Measurements from ENCODE around the gene TMEM45A. TPM values are rescaled to one million over a fixed set of nuclear protein-coding genes. Genes with fewer than 3 reads are reported as not detected.
A peak's percentile ranks its signal among the peaks of the same experiment; 100 is the strongest.
"Not testable (repeated sequence)": the region's sequence is repeated elsewhere in the genome, so short reads cannot be mapped to it uniquely, and the experiment has no call there.

Gene TMEM45A
- total RNA-seq, 1 donor from 2014 or later, result 2.9 TPM

DNA sequence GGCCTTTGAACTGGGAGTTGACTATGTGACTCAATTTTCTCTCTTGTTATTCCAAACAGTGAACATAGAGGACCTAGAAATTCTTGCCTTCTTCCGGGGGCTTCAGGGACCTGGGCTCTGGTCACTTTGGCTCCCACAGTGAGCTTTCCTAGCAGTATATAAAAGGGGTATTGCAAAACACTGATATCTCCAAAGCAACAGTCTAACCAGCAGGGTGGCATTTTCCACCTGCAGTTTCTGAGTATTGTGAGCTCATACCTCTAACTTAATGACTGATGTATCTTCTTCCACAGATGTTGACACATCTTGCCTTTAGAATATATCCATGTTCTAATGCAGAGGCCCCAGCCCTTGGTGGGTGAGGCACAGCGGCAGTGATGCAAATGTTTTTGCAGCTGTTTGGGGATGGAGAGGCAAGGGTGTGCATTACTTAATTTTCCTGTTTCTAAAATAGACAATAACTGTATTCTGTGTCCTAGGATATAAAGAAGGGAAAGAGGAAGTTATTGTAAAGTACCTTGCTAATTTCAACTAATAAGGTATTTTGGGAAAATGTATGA lies 71.3 kb downstream of the TMEM45A start:
- no peak for FAIRE-seq
- DNase-seq (ENCODE audit: low spot score in 2 of 2), result no peak

DNA sequence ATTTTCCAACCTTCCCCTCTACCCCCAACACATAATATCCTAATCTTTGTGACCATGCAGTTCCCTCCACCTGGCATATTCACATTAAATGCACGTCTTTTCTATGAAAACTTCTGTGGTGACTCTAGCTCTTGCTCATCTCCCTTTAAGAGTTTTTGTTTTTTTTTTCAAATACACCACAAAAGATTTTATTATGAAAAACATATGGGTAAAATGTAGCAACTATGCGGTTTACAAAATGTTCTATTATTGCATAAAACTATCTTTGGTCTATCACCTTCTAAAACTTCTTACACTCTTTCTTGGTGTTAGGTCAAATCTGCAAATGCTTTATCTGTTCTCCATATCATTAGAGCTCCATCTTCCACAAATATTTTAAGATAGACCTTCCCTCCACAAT lies 78.4 kb downstream of the TMEM45A start:
- DNase-seq (ENCODE audit: low spot score in 2 of 2), result no peak
- no peak for FAIRE-seq

GRCh38 chr3:100574536-100574935 lies 82.1 kb downstream of the TMEM45A start:
- FAIRE-seq, result no peak
- DNase-seq (ENCODE audit: low spot score in 2 of 2), result no peak

DNA sequence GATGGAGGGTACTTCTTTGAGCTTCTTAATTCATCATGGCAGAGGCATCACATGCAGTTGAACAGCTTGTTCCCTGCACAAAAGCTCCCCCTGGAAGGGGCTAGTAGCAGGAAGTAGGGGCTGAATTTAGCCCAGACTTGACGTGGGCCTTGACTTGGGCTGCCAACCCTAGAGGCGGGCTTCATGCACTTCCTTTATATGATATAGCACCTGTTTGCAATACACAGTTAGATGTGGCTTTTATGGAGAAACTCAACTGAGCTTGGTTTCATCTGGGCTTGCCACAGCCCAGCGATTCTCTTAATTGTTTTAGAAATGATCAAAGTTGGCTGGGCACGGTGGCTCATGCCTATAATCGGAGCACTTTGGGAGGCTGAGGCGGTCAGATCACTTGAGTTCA lies 83.3 kb downstream of the TMEM45A start:
- FAIRE-seq, result no peak
- DNase-seq (ENCODE audit: low spot score in 2 of 2), result no peak

DNA sequence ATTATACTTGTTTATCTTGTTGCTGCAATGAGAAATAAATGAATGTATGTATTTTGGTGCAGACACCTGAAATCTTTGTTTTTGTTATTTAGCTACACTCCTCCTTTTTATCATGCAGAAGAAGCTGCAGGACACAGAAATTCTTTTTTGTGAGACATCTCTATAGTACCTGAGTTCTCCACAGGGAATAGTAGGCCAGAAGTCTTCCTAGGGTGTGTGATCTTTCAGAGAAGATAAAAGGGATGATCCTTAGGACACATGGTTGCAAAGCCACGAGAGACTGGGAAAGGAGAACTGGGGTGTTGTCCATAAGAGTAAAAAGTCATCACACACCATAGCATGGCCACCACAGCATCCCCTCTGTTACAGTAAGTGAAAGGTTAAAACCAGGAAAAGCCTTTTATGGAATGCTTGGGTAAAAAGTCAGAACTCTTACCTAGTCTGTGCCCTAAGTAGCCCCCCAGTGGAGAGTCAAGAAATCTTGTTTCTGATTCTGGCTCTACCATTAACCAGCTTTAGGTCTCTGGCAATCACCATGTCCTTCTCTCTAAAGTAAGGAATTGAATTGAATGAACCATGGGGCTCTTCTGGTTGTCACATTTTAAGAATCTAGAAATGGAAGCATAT lies 85.1 kb downstream of the TMEM45A start:
- DNase-seq (ENCODE audit: low spot score in 2 of 2) (no peak), FAIRE-seq (no peak)

DNA sequence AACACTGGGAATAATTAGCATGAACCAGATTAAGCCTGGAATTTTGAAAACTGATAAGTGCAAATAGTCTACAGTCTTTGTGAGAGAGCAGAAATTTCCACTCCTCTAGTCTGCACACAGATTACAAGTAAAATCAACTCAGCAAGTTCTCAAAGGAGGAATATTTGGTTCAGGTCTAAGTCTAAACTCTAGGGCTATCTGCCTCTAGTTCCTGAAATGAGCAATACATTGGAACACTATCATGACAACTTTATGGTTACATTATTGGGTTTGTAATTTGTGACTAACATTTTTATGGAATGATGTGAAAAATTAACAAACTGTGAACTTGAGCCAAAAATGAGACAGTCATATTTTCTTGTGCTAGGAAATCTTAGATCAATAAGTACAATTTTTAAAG lies 86.2 kb downstream of the TMEM45A start:
- FAIRE-seq (no peak), DNase-seq (ENCODE audit: low spot score in 2 of 2) (no peak)

GRCh38 chr3:100580147-100580546 lies 87.7 kb downstream of the TMEM45A start:
- no peak for DNase-seq (ENCODE audit: low spot score in 2 of 2)
- no peak for FAIRE-seq

- FAIRE-seq (no peak), DNase-seq (ENCODE audit: low spot score in 2 of 2) (no peak)
Measured at GRCh38 chr3:100581650-100582049, 89.2 kb downstream of the TMEM45A start.

- FAIRE-seq; DNase-seq (ENCODE audit: low spot score in 2 of 2): not testable (repeated sequence)
Measured at GRCh38 chr3:100582157-100582556, 89.7 kb downstream of the TMEM45A start.

- no peak for FAIRE-seq
Measured at GRCh38 chr3:100584101-100584660, 91.8 kb downstream of the TMEM45A start.

GRCh38 chr3:100586832-100587231 lies 94.4 kb downstream of the TMEM45A start:
- DNase-seq (ENCODE audit: low spot score in 2 of 2) (no peak), FAIRE-seq (no peak)

More at GRCh38 chr3:100584101-100584660, 91.8 kb downstream of the TMEM45A start:
- DNase-seq (ENCODE audit: low spot score in 2 of 2), result no peak

DNA sequence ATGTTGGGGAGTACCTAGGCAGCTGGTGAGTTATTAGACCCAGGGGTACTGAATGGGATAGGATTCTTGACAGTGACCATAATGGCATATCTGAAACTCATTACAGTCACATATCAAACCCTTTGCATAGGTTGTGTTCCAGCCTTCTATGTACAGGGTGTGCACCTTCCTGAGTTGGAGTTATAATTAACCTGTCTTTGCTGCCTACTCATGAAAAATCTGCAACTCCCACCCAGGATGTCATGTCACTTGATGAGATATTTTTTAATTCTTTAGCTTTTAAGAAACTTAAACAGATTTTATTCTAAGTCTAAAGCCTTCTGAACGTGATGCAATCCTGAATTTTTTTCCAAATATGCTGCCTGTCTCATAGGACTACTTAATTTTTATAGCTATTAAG lies 95.8 kb downstream of the TMEM45A start:
- FAIRE-seq (no peak), DNase-seq (ENCODE audit: low spot score in 2 of 2) (no peak)

DNA sequence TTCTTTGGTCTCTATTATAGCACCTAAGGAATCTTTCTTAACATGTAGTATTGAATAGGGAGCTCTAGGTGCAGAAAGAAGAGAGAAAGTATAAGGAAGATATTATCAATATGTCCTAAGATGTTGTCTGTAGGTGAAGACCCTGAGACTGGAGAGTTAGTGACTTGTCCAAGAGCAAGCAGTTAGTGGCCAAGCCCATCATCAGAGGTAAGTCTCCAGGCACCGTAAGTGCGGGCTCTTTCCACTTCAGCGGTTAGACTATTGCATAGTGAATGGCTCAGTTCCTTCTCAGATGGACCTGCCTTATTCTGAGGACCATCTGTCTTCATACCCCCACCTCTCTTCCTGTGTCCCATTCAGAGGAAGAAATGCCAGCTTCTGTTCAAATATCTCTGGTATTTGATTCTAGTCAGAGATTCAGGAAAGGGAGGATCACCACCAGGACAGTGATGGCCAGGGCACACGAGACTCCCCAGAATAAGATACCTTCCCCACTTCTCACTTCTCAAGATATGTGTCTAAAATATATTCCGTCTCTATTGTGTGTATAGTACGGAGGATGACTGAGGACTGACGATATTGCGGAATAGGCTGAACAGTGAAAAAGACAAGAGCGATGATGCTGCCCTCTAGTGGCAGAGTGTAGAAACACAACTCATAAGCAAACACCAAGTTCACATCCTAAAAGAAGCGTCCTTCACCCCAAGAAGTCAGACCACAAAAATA lies 97.9 kb downstream of the TMEM45A start:
- FAIRE-seq, result peak; percentile 88
- DNase-seq (ENCODE audit: low spot score in 2 of 2), result peak; percentile 44 to 70

DNA sequence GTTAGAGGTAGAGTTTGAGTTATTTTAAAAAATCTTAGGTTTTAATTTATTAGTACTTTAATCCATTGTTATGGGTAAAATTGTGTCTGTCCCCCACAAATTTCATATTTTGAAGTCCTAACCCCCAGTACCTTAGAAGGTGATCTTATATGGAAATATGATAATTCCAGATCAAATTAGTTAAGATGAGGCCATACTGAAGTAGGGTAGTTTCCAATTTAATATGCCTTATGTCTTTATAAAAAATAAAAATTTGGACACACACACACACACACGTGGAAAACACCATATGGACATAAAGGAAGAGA lies 98.4 kb downstream of the TMEM45A start:
- DNase-seq (ENCODE audit: low spot score in 2 of 2) (no peak), FAIRE-seq (no peak)

DNA sequence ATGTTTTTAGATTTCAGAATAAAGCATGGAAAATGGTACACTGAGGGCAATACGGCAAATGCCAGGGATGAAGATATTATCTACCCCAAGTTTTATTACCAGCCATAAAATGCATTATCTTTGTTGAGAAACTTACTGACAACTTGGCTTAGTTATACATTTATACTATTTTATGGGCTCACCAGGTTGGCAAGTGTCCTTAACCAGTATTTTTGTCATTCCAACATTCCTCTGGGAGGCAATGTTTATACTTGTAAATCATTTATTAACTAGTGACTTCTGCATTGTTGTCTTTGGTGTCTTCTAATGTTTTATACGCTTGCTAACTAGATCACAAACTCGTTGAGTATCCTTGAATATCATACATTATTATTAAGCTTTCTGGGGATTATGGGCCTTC lies 99.0 kb downstream of the TMEM45A start:
- no peak for FAIRE-seq
- no peak for DNase-seq (ENCODE audit: low spot score in 2 of 2)

DNA sequence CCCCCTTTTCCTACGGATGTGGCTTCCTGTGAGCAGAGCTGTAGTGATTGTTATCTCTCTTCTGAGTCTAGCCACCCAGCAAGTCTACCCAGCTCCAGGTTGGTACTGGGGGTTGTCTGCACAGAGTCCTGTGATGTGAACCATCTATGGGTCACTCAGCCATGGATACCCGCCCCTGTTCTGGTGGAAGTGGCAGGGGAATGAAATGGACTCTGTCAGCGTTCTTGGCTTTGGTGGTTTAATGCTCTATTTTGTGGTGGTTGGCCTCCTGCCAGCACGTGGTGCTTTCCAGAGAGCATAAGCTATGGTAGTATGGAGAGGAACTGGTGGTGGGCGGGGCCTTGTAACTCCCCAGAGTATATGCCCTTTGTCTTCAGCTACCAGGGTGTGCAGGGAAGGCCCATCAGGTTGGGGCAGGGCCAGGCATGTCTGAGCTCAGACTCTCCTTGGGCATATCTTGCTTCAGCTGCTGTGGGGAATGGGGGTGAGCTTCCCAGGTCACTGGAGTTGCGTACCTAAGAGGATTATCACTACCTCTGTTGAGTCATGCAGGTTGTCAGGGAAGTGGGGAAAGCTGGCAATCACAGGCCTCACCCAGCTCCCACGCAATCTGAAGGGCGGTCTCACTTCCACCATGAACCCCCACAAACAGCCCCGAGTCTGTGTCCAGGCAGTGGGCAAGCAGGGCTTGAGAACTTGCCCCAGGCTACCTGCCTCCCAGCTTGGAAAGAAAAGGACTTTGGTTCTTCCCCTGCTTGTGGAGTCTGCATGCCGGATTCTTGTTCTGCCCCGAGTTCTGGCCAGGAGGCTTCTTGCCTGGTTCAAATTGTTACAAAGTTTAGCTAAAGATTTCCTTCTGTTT lies 108.0 kb downstream of the TMEM45A start:
- FAIRE-seq, result no peak

GRCh38 chr3:100602506-100603444 lies 110.4 kb downstream of the TMEM45A start:
- FAIRE-seq (no peak), DNase-seq (ENCODE audit: low spot score in 2 of 2) (no peak)

More for the DNA sequence above, 108.0 kb downstream of the TMEM45A start:
- DNase-seq (ENCODE audit: low spot score in 2 of 2), result no peak

DNA sequence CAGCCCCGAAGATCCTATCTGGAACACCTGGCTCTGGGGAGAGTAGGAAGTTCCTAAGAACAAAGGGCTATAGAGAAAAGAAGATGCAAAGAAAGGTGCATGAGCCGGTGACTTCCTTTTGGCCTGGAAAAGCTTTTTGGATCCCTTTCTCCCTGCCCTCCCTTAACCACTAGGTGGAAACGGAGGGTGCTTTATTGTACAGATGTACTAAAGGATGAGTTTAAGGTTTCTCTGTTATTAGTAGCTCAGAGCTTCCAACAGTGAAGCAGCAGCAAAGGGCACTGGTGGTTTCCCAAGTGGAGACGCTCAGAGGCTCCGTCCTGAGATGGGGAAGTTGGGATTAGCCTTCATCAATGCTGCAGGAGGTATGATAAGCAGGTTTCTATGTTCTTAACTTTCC lies 111.0 kb downstream of the TMEM45A start:
- FAIRE-seq, result no peak
- no peak for DNase-seq (ENCODE audit: low spot score in 2 of 2)

GRCh38 chr3:100605358-100605757 lies 112.9 kb downstream of the TMEM45A start:
- no peak for FAIRE-seq
- DNase-seq (ENCODE audit: low spot score in 2 of 2), result no peak
